MCF 10A (cell line): ENCODE data around the gene LHX4. TPM values are rescaled to one million over a fixed set of nuclear protein-coding genes. Genes with fewer than 3 reads are reported as not detected.

ENCODE experiments used
- BruUV-seq: library from RNA; stranded (reverse); fragments of 400-500 nt; replicated peaks from 2 replicates; lab custom pipeline; 2021; lab: Mats Ljungman, UMichigan
- CTCF ChIA-PET: fragments of 300-600 bp; sonication (Branson Sonifier 250); formaldehyde crosslinking; extraction: SDS; loops from one replicate; lab custom pipeline; 2021; ENCODE audit warnings: antibody characterized with exemption, inconsistent platforms; lab: Yijun Ruan, JAX
- POLR2A ChIA-PET: fragments of 300-600, 350-650 bp; sonication (Branson Sonifier 250); formaldehyde crosslinking; extraction: SDS; loops from one replicate; lab custom pipeline; 2020; ENCODE audit warnings: antibody characterized with exemption, inconsistent platforms; lab: Yijun Ruan, JAX
- DNase-seq: peaks from one replicate; pipeline ENCODE4 v3.0.0-alpha.2; 2018; ENCODE audit not compliant: unreplicated experiment
- H3K27ac Mint-ChIP-seq: one replicate; pipeline ENCODE4 v1.8.0; 2022; ENCODE audit warnings: mild to moderate bottlenecking, low read depth, mixed read lengths; ENCODE audit not compliant: unreplicated experiment
- H3K27me3 Mint-ChIP-seq: one replicate; pipeline ENCODE4 v1.8.0; 2022; ENCODE audit warnings: mixed read lengths; ENCODE audit not compliant: insufficient read depth, unreplicated experiment
- H3K36me3 Mint-ChIP-seq: one replicate; pipeline ENCODE4 v1.8.0; 2022; ENCODE audit warnings: mild to moderate bottlenecking, moderate library complexity, mixed read lengths; ENCODE audit not compliant: insufficient read depth, unreplicated experiment
- H3K4me1 Mint-ChIP-seq: one replicate; pipeline ENCODE4 v1.8.0; 2022; ENCODE audit warnings: mixed read lengths; ENCODE audit not compliant: insufficient read depth, unreplicated experiment
- H3K4me3 Mint-ChIP-seq: one replicate; pipeline ENCODE4 v1.8.0; 2022; ENCODE audit warnings: mild to moderate bottlenecking, moderate library complexity, mixed read lengths; ENCODE audit not compliant: unreplicated experiment
- H3K9me3 Mint-ChIP-seq: one replicate; pipeline ENCODE4 v1.8.0; 2022; ENCODE audit warnings: mixed read lengths; ENCODE audit not compliant: unreplicated experiment
- CTCF ChIP-seq: fragments of 200-600 bp; IDR thresholded peaks from one replicate; pipeline ENCODE4 v1.8.0; 2022; ENCODE audit warnings: antibody characterized with exemption, mild to moderate bottlenecking; ENCODE audit not compliant: unreplicated experiment
- intact Hi-C: fragments of 100-400 bp; cut with micrococcal nuclease; formaldehyde crosslinking; loops from 2 replicates; pipeline ENCODE4 v1.14.1; 2022
- total RNA-seq: library from RNA; stranded (reverse); gene quantifications from 2 replicates; pipeline ENCODE4 v1.2.3, GENCODE V29; 2022

Gene LHX4
- total RNA-seq, 1 experiment from 2014 or later = not detected

GRCh38 chr1:180270530-180271271 lies 40.6 kb downstream of the LHX4 start:
- Mint-ChIP-seq H3K27me3 (no peaks in the 10 kb centered on the region), H3K27ac (no peak overlapping the region), H3K36me3 (peaks cover 36% of the 10 kb centered on the region), H3K4me3 (no peak overlapping the region), H3K9me3 (no peaks in the 10 kb centered on the region), H3K4me1 (no peaks in the 10 kb centered on the region)
- DNase-seq = no peak
- BruUV-seq = no TSS peak
- intact Hi-C loops = no loop called here
- ChIA-PET POLR2A (interaction anchor here (0.7 to 1.9 kb wide), 3 partner anchors 9 to 193 kb away, joined by 3 to 8 read pairs (median 3); no protein-coding TSS in a partner anchor), CTCF (interaction anchor here (0.5 to 4.3 kb wide), 19 partner anchors 10 to 491 kb away, joined by 3 to 21 read pairs (median 4); no protein-coding TSS in a partner anchor)
- no peak for TF ChIP-seq CTCF

- no TSS peak for BruUV-seq
- ChIA-PET POLR2A (interaction anchor here (0.7 to 1.9 kb wide), 3 partner anchors 10 to 192 kb away, joined by 3 to 8 read pairs (median 3); no protein-coding TSS in a partner anchor), CTCF (interaction anchor here (0.6 to 4.3 kb wide), 15 partner anchors 9 to 490 kb away, joined by 3 to 21 read pairs (median 3); no protein-coding TSS in a partner anchor)
- peaks cover 45% of the 10 kb centered on the region for H3K36me3 Mint-ChIP-seq
- no peak for DNase-seq
- H3K27ac Mint-ChIP-seq = no peak overlapping the region
- H3K9me3 Mint-ChIP-seq = no peaks in the 10 kb centered on the region
- no peak overlapping the region for H3K4me3 Mint-ChIP-seq
- intact Hi-C loops = no loop called here
- no peaks in the 10 kb centered on the region for H3K27me3 Mint-ChIP-seq
- no peak for TF ChIP-seq CTCF
- no peaks in the 10 kb centered on the region for H3K4me1 Mint-ChIP-seq
Observed at GRCh38 chr1:180271272-180272255, 41.5 kb downstream of the LHX4 start.

GRCh38 chr1:180272395-180272794 lies 42.3 kb downstream of the LHX4 start:
- no peak for TF ChIP-seq CTCF
- CTCF ChIA-PET = interaction anchor here (0.6 to 4.3 kb wide), 6 partner anchors 11 to 179 kb away, joined by 3 to 18 read pairs (median 4); no protein-coding TSS in a partner anchor
- Mint-ChIP-seq H3K4me1 (no peaks in the 10 kb centered on the region), H3K27me3 (no peaks in the 10 kb centered on the region), H3K27ac (no peak overlapping the region), H3K9me3 (no peaks in the 10 kb centered on the region), H3K36me3 (peaks cover 51% of the 10 kb centered on the region), H3K4me3 (no peak overlapping the region)
- no peak for DNase-seq
- POLR2A ChIA-PET = no interaction called here
- intact Hi-C loops = no loop called here
- no TSS peak for BruUV-seq
